ENCODE results near the gene KIRREL3.

Gene KIRREL3

DNA sequence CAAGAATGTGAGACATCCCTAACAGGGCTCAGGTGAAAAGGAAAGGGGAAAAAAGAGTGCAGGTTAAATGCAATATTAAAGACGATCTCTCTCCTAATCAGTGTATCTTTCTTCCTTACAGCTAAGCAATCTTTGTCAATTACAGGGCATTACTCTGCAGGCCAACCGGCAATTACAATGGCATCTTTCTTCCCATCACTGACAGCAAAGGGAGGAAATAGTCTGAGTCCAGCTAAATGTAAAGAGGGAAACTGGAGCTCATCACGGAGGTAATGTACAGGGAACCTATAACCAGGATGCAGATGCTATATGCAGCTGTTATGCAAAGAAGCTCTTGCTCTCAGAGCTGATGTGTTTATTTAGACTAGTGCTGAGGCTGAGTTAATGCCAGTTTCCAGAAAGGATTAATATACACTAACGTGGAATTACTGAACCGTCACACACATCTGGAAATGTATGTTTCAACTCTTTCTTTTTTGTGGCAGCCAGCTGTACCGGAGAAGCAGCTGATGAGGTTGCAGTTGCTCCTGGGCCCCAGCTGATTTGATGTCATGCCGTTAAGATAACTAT lies 121.6 kb downstream of the KIRREL3 start:
- H3K27me3 ChIP-seq (ENCODE audit: low read length) = no peaks in the 10 kb centered on the region
- no peaks in the 10 kb centered on the region for H3K36me3 ChIP-seq (ENCODE audit: low read length)
- TF ChIP-seq EZH2phosphoT487 (conservative IDR thresholded peaks at IDR 0.05; ENCODE audit: low read length) = no peak
- TF ChIP-seq, protein P1, sequence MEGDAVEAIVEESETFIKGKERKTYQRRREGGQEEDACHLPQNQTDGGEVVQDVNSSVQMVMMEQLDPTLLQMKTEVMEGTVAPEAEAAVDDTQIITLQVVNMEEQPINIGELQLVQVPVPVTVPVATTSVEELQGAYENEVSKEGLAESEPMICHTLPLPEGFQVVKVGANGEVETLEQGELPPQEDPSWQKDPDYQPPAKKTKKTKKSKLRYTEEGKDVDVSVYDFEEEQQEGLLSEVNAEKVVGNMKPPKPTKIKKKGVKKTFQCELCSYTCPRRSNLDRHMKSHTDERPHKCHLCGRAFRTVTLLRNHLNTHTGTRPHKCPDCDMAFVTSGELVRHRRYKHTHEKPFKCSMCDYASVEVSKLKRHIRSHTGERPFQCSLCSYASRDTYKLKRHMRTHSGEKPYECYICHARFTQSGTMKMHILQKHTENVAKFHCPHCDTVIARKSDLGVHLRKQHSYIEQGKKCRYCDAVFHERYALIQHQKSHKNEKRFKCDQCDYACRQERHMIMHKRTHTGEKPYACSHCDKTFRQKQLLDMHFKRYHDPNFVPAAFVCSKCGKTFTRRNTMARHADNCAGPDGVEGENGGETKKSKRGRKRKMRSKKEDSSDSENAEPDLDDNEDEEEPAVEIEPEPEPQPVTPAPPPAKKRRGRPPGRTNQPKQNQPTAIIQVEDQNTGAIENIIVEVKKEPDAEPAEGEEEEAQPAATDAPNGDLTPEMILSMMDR (IDR thresholded peaks at IDR 0.05; ENCODE audit: insufficient read depth, low read length, poor library complexity, severe bottlenecking) = no peak
- no peaks in the 10 kb centered on the region for H3K79me2 ChIP-seq (ENCODE audit: insufficient read depth, low read length)
- H3K4me3 ChIP-seq (ENCODE audit: insufficient read depth, low read length, poor library complexity, severe bottlenecking) = no peak overlapping the region
- no peak overlapping the region for H3K27ac ChIP-seq (ENCODE audit: low read depth, low read length)
- no peak overlapping the region for H2AFZ ChIP-seq (ENCODE audit: low read depth, low read length, severe bottlenecking)
- H3K9me2 ChIP-seq (replicated peaks; ENCODE audit: insufficient read depth, low read length) = no peaks in the 10 kb centered on the region
- no peaks in the 10 kb centered on the region for H4K20me1 ChIP-seq (ENCODE audit: low read depth, low read length)
- no peaks in the 10 kb centered on the region for H3F3A ChIP-seq (ENCODE audit: insufficient read depth)
- no peak overlapping the region for H3K9ac ChIP-seq (ENCODE audit: low read length)
- H3K4me2 ChIP-seq (ENCODE audit: low read depth, low read length, poor library complexity, severe bottlenecking) = no peak overlapping the region
- no peaks in the 10 kb centered on the region for H3K9me3 ChIP-seq (ENCODE audit: insufficient read depth, low read length)

DNA sequence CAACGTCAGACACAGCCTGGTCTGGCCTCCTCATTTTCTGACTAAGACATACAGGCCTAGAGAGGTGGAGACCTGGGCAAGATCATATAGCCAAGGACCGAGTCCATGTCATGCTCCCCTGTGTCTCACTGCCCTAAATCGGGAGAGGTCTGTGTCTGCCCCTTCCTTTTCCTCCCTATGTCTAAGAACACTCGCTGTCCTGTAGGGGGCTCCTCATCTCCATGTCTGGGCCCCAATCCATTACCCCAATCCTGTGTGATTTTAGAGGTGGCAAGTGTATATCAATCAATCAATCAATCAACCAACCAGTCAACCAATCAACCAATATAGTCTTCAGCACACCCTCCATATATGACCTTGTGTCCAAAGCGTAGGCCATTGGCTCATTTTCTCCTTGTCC lies 125.7 kb downstream of the KIRREL3 start:
- no peaks in the 10 kb centered on the region for H4K20me1 ChIP-seq (ENCODE audit: low read depth, low read length)
- no peak overlapping the region for H2AFZ ChIP-seq (ENCODE audit: low read depth, low read length, severe bottlenecking)
- no peak overlapping the region for H3K4me3 ChIP-seq (ENCODE audit: insufficient read depth, low read length, poor library complexity, severe bottlenecking)
- H3K9ac ChIP-seq (ENCODE audit: low read length) = no peak overlapping the region
- no peaks in the 10 kb centered on the region for H3K79me2 ChIP-seq (ENCODE audit: insufficient read depth, low read length)
- H3K27ac ChIP-seq (ENCODE audit: low read depth, low read length) = no peak overlapping the region
- H3K4me2 ChIP-seq (ENCODE audit: low read depth, low read length, poor library complexity, severe bottlenecking) = no peak overlapping the region
- H3K27me3 ChIP-seq (ENCODE audit: low read length) = no peaks in the 10 kb centered on the region
- no peaks in the 10 kb centered on the region for H3F3A ChIP-seq (ENCODE audit: insufficient read depth)
- H3K9me2 ChIP-seq (replicated peaks; ENCODE audit: insufficient read depth, low read length) = no peaks in the 10 kb centered on the region
- H3K9me3 ChIP-seq (ENCODE audit: insufficient read depth, low read length) = no peaks in the 10 kb centered on the region
- TF ChIP-seq, protein P1 (IDR thresholded peaks at IDR 0.05; ENCODE audit: insufficient read depth, low read length, poor library complexity, severe bottlenecking) = no peak
- no peak for TF ChIP-seq EZH2phosphoT487 (conservative IDR thresholded peaks at IDR 0.05; ENCODE audit: low read length)
- no peaks in the 10 kb centered on the region for H3K36me3 ChIP-seq (ENCODE audit: low read length)

DNA sequence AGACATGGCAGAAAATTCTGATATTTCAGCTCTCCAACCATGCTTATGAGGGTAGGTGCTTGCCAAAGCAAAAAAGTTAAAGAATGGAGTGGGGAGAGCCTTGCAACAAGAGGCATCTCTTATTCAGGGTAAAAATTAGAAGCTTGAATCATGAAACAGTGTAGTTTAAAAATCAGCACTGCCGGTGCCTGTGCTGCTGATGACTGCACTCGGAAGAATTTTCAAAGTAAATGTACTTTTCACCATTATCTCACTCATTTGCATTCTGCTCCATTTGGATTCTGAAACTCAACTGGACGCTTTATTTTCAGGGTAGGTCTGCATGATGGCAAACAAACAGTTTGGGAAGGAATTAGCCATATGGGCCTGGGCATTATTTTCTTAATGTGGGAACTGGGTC lies 126.3 kb downstream of the KIRREL3 start:
- no peaks in the 10 kb centered on the region for H3K9me2 ChIP-seq (replicated peaks; ENCODE audit: insufficient read depth, low read length)
- H3K36me3 ChIP-seq (ENCODE audit: low read length) = no peaks in the 10 kb centered on the region
- H3K27me3 ChIP-seq (ENCODE audit: low read length) = no peaks in the 10 kb centered on the region
- TF ChIP-seq, protein P1 (IDR thresholded peaks at IDR 0.05; ENCODE audit: insufficient read depth, low read length, poor library complexity, severe bottlenecking) = no peak
- no peak for TF ChIP-seq EZH2phosphoT487 (conservative IDR thresholded peaks at IDR 0.05; ENCODE audit: low read length)
- H3F3A ChIP-seq (ENCODE audit: insufficient read depth) = no peaks in the 10 kb centered on the region
- H3K79me2 ChIP-seq (ENCODE audit: insufficient read depth, low read length) = no peaks in the 10 kb centered on the region
- no peak overlapping the region for H3K27ac ChIP-seq (ENCODE audit: low read depth, low read length)
- H2AFZ ChIP-seq (ENCODE audit: low read depth, low read length, severe bottlenecking) = no peak overlapping the region
- H3K4me2 ChIP-seq (ENCODE audit: low read depth, low read length, poor library complexity, severe bottlenecking) = no peak overlapping the region
- H4K20me1 ChIP-seq (ENCODE audit: low read depth, low read length) = no peaks in the 10 kb centered on the region
- no peak overlapping the region for H3K4me3 ChIP-seq (ENCODE audit: insufficient read depth, low read length, poor library complexity, severe bottlenecking)
- no peaks in the 10 kb centered on the region for H3K9me3 ChIP-seq (ENCODE audit: insufficient read depth, low read length)
- H3K9ac ChIP-seq (ENCODE audit: low read length) = no peak overlapping the region

Measured in SU-DHL-6 (cell line).